ENCODE results near the gene TTC23L. TPM values are rescaled to one million over a fixed set of nuclear protein-coding genes. Genes with fewer than 3 reads are reported as not detected.

TTC23L gene
- total RNA-seq, 1 experiment from 2014 or later, result 1.9 TPM

DNA sequence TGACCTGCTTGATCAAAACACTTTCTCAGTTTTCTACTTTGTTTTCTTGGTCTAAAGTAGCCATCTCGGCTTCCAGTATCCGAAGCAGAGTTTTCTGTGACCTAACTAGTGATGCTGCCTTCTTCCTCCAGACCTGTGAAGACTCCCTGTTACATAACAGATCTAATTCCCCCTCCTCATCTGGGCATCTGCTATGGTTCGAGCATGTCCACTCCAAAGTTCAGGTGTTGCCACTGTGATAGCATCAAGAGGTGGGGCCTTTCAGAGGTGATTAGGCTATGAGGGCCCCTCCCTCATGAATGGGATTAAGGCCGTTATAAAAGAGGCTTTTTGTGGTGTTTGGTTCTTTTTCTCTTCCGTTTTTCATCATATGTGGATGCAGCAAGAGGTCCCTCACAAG is 20.3 kb downstream of the TTC23L start:
- no peak for DNase-seq (ENCODE audit: low spot score)
- TF ChIP-seq TCF7 (CRISPR knock-in tag; IDR thresholded peaks at IDR 0.05; ENCODE audit: low read depth), result no peak
- TF ChIP-seq KAT7 (CRISPR knock-in tag; IDR thresholded peaks at IDR 0.05; ENCODE audit: borderline replicate concordance), result no peak
- TF ChIP-seq RELA (CRISPR knock-in tag; IDR thresholded peaks at IDR 0.05; ENCODE audit: borderline replicate concordance), result no peak
- TF ChIP-seq FOXP1 (CRISPR knock-in tag; IDR thresholded peaks at IDR 0.05; ENCODE audit: borderline replicate concordance), result no peak
- TF ChIP-seq, protein P1, sequence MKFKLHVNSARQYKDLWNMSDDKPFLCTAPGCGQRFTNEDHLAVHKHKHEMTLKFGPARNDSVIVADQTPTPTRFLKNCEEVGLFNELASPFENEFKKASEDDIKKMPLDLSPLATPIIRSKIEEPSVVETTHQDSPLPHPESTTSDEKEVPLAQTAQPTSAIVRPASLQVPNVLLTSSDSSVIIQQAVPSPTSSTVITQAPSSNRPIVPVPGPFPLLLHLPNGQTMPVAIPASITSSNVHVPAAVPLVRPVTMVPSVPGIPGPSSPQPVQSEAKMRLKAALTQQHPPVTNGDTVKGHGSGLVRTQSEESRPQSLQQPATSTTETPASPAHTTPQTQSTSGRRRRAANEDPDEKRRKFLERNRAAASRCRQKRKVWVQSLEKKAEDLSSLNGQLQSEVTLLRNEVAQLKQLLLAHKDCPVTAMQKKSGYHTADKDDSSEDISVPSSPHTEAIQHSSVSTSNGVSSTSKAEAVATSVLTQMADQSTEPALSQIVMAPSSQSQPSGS (CRISPR knock-in tag; IDR thresholded peaks at IDR 0.05; ENCODE audit: borderline replicate concordance, low read depth), result no peak
- TF ChIP-seq IRF2 (CRISPR knock-in tag; IDR thresholded peaks at IDR 0.05; ENCODE audit: borderline replicate concordance, low read depth), result no peak
- TF ChIP-seq EMX1 (CRISPR knock-in tag; IDR thresholded peaks at IDR 0.05), result no peak
- no peak for TF ChIP-seq ZNF671 (CRISPR knock-in tag; IDR thresholded peaks at IDR 0.05)
- no peak for TF ChIP-seq MXD4 (CRISPR knock-in tag; IDR thresholded peaks at IDR 0.05; ENCODE audit: borderline replicate concordance)
- no peak for TF ChIP-seq TEAD4 (CRISPR knock-in tag; IDR thresholded peaks at IDR 0.05)
- TF ChIP-seq, protein P2, sequence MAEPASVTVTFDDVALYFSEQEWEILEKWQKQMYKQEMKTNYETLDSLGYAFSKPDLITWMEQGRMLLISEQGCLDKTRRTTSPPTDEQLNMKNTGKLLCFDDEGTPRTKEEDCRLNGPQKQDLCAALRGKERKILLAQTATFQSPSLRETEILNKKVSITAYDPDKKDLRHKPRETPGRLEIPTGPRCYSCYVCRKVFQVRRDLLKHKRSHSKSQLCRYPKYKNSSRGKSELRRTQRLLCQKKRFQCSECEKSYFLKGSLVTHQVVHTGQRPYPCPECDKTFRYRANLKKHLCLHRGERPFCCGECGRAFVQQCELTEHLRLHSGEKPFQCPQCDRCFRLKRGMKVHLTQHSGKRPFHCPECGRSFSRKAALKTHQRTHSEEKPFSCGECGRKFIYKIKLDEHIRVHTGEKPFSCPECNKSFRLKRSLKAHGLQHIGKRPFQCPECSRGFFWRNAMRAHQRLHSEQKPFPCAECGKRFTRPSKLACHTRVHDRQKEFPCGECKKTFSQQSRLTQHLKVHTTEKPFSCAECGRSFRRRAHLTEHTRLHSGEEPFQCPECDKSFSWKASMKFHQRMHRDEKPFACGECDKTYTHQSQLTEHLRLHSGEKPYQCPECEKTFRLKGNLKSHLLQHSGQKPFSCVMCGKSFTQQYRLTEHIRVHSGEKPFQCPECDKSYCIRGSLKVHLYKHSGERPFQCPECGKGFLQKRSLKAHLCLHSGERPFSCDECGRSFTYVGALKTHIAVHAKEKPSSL (CRISPR knock-in tag; conservative IDR thresholded peaks at IDR 0.05), result no peak
- TF ChIP-seq ZNF263 (CRISPR knock-in tag; IDR thresholded peaks at IDR 0.05; ENCODE audit: low read depth), result no peak
- TF ChIP-seq GTF2I (CRISPR knock-in tag; conservative IDR thresholded peaks at IDR 0.05), result no peak
- TF ChIP-seq, protein P3, sequence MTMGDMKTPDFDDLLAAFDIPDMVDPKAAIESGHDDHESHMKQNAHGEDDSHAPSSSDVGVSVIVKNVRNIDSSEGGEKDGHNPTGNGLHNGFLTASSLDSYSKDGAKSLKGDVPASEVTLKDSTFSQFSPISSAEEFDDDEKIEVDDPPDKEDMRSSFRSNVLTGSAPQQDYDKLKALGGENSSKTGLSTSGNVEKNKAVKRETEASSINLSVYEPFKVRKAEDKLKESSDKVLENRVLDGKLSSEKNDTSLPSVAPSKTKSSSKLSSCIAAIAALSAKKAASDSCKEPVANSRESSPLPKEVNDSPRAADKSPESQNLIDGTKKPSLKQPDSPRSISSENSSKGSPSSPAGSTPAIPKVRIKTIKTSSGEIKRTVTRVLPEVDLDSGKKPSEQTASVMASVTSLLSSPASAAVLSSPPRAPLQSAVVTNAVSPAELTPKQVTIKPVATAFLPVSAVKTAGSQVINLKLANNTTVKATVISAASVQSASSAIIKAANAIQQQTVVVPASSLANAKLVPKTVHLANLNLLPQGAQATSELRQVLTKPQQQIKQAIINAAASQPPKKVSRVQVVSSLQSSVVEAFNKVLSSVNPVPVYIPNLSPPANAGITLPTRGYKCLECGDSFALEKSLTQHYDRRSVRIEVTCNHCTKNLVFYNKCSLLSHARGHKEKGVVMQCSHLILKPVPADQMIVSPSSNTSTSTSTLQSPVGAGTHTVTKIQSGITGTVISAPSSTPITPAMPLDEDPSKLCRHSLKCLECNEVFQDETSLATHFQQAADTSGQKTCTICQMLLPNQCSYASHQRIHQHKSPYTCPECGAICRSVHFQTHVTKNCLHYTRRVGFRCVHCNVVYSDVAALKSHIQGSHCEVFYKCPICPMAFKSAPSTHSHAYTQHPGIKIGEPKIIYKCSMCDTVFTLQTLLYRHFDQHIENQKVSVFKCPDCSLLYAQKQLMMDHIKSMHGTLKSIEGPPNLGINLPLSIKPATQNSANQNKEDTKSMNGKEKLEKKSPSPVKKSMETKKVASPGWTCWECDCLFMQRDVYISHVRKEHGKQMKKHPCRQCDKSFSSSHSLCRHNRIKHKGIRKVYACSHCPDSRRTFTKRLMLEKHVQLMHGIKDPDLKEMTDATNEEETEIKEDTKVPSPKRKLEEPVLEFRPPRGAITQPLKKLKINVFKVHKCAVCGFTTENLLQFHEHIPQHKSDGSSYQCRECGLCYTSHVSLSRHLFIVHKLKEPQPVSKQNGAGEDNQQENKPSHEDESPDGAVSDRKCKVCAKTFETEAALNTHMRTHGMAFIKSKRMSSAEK (CRISPR knock-in tag; IDR thresholded peaks at IDR 0.05; ENCODE audit: borderline replicate concordance), result no peak
- TF ChIP-seq, protein P4, sequence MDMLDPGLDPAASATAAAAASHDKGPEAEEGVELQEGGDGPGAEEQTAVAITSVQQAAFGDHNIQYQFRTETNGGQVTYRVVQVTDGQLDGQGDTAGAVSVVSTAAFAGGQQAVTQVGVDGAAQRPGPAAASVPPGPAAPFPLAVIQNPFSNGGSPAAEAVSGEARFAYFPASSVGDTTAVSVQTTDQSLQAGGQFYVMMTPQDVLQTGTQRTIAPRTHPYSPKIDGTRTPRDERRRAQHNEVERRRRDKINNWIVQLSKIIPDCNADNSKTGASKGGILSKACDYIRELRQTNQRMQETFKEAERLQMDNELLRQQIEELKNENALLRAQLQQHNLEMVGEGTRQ (CRISPR knock-in tag; IDR thresholded peaks at IDR 0.05), result no peak
- TF ChIP-seq, protein P5, sequence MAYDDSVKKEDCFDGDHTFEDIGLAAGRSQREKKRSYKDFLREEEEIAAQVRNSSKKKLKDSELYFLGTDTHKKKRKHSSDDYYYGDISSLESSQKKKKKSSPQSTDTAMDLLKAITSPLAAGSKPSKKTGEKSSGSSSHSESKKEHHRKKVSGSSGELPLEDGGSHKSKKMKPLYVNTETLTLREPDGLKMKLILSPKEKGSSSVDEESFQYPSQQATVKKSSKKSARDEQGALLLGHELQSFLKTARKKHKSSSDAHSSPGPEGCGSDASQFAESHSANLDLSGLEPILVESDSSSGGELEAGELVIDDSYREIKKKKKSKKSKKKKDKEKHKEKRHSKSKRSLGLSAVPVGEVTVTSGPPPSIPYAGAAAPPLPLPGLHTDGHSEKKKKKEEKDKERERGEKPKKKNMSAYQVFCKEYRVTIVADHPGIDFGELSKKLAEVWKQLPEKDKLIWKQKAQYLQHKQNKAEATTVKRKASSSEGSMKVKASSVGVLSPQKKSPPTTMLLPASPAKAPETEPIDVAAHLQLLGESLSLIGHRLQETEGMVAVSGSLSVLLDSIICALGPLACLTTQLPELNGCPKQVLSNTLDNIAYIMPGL (CRISPR knock-in tag; IDR thresholded peaks at IDR 0.05), result no peak
- TF ChIP-seq NFE2L1 (CRISPR knock-in tag; IDR thresholded peaks at IDR 0.05), result no peak
- TF ChIP-seq, protein P6, sequence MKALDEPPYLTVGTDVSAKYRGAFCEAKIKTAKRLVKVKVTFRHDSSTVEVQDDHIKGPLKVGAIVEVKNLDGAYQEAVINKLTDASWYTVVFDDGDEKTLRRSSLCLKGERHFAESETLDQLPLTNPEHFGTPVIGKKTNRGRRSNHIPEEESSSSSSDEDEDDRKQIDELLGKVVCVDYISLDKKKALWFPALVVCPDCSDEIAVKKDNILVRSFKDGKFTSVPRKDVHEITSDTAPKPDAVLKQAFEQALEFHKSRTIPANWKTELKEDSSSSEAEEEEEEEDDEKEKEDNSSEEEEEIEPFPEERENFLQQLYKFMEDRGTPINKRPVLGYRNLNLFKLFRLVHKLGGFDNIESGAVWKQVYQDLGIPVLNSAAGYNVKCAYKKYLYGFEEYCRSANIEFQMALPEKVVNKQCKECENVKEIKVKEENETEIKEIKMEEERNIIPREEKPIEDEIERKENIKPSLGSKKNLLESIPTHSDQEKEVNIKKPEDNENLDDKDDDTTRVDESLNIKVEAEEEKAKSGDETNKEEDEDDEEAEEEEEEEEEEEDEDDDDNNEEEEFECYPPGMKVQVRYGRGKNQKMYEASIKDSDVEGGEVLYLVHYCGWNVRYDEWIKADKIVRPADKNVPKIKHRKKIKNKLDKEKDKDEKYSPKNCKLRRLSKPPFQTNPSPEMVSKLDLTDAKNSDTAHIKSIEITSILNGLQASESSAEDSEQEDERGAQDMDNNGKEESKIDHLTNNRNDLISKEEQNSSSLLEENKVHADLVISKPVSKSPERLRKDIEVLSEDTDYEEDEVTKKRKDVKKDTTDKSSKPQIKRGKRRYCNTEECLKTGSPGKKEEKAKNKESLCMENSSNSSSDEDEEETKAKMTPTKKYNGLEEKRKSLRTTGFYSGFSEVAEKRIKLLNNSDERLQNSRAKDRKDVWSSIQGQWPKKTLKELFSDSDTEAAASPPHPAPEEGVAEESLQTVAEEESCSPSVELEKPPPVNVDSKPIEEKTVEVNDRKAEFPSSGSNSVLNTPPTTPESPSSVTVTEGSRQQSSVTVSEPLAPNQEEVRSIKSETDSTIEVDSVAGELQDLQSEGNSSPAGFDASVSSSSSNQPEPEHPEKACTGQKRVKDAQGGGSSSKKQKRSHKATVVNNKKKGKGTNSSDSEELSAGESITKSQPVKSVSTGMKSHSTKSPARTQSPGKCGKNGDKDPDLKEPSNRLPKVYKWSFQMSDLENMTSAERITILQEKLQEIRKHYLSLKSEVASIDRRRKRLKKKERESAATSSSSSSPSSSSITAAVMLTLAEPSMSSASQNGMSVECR (CRISPR knock-in tag; IDR thresholded peaks at IDR 0.05; ENCODE audit: borderline replicate concordance), result no peak
- TF ChIP-seq TEAD1 (CRISPR knock-in tag; IDR thresholded peaks at IDR 0.05), result no peak
- no peaks in the 10 kb centered on the region for H3K36me3 Mint-ChIP-seq
- ChIA-PET CTCF (no interaction called here), POLR2A (no interaction called here)
- ATAC-seq, result no peak
- no peak overlapping the region for H3K27ac Mint-ChIP-seq
- no peaks in the 10 kb centered on the region; the same call in 1 of the 2 replicates for H3K27me3 Mint-ChIP-seq (ENCODE audit: low read depth)
- peaks cover 39% of the 10 kb centered on the region for H3K4me1 Mint-ChIP-seq
- no peak overlapping the region for H3K4me3 Mint-ChIP-seq
- H3K9me3 Mint-ChIP-seq, result no peaks in the 10 kb centered on the region
